HG03442 (cell line): ENCODE results near the gene NR1H2.

Experiments used
- ATAC-seq: cut with Tn5 transposase; IDR thresholded peaks from one replicate; pipeline ENCODE4 v1.9.1; 2021; ENCODE audit warnings: mild to moderate bottlenecking, moderate library complexity; ENCODE audit not compliant: unreplicated experiment

Gene NR1H2

GRCh38 chr19:50420127-50420526 is 43.9 kb downstream of the NR1H2 start:
- ATAC-seq: no peak

GRCh38 chr19:50420808-50421207 is 44.6 kb downstream of the NR1H2 start:
- no peak for ATAC-seq

GRCh38 chr19:50422397-50423278 is 46.4 kb downstream of the NR1H2 start:
- ATAC-seq: no peak

DNA sequence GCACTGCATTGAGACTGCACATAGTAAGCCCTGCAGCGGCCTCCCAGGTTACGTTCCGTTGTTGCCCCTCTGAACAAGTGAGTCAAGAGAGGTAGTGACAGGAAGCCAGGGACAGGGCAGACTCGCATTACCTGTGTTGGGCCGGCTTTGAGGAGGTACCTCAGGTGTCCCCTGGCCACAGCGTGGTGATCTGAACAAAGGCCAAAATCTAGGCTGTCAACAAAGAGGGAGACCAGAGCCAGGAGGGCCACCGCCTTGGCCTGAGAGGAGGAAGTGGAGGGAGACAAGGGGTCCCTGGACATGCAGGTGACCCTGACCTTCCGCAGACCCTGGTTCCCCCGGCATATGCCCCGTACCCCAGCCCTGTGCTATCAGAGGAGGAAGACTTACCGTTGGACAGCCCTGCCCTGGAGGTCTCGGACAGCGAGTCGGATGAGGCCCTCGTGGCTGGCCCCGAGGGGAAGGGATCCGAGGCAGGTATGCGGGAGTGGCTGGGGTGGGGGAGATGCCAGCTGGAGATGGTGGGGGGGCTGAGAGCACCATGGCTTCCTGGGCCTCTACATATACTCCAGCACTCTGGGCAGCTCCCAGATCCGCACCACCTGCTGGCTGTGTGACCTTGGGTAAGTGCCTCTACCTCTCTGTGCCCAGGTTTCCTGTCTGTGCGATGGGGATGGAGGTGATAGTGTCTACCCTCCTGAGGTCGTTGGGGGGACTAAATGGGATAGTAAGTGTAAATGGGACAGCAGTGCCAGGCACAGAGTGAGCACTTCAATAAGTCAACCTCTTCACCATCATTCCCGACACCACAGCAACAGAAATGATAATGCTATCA is 47.2 kb downstream of the NR1H2 start:
- ATAC-seq: no peak

DNA sequence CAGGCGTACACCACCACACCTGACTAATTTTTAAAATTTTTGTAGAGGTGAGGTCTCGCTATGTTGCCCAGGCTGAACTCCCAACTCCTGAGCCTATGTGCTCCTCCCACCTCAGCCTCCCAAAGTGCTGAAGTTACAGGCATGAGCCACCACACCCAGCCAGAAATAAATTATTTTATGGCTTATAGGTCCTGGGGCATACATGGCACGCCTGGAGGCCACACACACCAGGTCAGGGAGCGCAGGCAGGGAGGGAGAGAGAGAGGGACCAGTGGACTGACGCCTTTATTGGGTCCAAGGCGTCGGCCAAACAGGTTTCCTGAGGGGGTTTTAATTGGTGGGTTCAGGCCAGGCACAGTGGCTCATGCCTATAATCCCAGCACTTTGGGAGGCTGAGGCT is 49.3 kb downstream of the NR1H2 start:
- no peak for ATAC-seq

- no peak for ATAC-seq
Observed at GRCh38 chr19:50427318-50427925, 51.2 kb downstream of the NR1H2 start.

DNA sequence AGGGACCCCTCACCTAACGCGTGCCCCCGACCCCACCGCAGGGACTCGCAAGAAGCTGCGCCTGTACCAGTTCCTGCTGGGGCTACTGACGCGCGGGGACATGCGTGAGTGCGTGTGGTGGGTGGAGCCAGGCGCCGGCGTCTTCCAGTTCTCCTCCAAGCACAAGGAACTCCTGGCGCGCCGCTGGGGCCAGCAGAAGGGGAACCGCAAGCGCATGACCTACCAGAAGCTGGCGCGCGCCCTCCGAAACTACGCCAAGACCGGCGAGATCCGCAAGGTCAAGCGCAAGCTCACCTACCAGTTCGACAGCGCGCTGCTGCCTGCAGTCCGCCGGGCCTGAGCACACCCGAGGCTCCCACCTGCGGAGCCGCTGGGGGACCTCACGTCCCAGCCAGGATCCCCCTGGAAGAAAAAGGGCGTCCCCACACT is 51.8 kb downstream of the NR1H2 start:
- ATAC-seq: no peak

GRCh38 chr19:50428772-50429463 is 52.7 kb downstream of the NR1H2 start:
- no peak for ATAC-seq

DNA sequence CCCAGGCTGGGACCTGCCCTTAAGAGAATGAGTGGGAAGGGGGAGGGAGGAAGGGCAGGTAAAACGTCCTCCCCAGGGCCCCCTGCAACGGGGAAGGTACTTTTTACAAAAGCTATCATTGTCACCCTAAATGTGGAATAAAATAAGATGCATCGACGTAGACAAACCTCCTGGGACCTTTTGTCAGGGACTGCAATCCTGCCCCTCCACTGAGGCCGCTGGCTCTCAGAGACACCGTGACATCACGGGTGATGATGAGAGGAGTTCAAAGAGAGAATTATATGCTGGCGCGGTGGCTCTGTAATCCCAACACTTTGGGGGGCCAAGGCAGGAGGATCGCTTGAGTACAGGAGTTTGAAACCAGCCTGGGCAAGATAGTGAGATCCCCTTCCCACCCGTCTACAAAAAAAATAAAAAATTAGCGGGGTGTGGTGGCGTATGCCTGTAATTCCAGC is 54.7 kb downstream of the NR1H2 start:
- no peak for ATAC-seq

GRCh38 chr19:50431343-50432220 is 55.3 kb downstream of the NR1H2 start:
- peak; percentile 79 for ATAC-seq

- no peak for ATAC-seq
Observed at GRCh38 chr19:50432221-50433028, 56.2 kb downstream of the NR1H2 start, which contains the start of gene MYBPC2. Gene MYBPC2 (plus strand): TSS chr19:50432892. CDS start chr19:50432954, 62 bp downstream.
